Nephron (organoid): ENCODE data around the gene FAM241A.

Source experiments
- H3K27ac Mint-ChIP-seq, 3 experiments: 2 replicates each; pipeline ENCODE4 v1.8.0; 2020; ENCODE audit warnings: mixed read lengths in 3 of 3, mild to moderate bottlenecking in 2 of 3, moderate library complexity in 1 of 3
- H3K27me3 Mint-ChIP-seq: 2 replicates; pipeline ENCODE4 v1.8.0; 2021; ENCODE audit warnings: low read depth, mild to moderate bottlenecking, moderate library complexity, mixed read lengths
- H3K36me3 Mint-ChIP-seq: 2 replicates; pipeline ENCODE4 v1.8.0; 2020; ENCODE audit warnings: low read depth, mixed read lengths
- H3K4me1 Mint-ChIP-seq: 2 replicates; pipeline ENCODE4 v1.8.0; 2020; ENCODE audit warnings: mixed read lengths
- H3K4me3 Mint-ChIP-seq, 3 experiments: 2 replicates each; pipeline ENCODE4 v1.8.0; 2020; ENCODE audit warnings: mild to moderate bottlenecking in 3 of 3, mixed read lengths in 3 of 3, moderate library complexity in 2 of 3
- H3K9me3 Mint-ChIP-seq: 2 replicates; pipeline ENCODE4 v1.8.0; 2020; ENCODE audit warnings: mixed read lengths
- TF ChIP-seq, protein P1 (sequence below), 3 experiments: fragments of 200-600 bp; sonication (generic); IDR thresholded peaks; one replicate each; pipeline ENCODE4 v1.5.0; 2021; ENCODE audit warnings: antibody characterized with exemption in 3 of 3; ENCODE audit not compliant: unreplicated experiment in 3 of 3

FAM241A gene

DNA sequence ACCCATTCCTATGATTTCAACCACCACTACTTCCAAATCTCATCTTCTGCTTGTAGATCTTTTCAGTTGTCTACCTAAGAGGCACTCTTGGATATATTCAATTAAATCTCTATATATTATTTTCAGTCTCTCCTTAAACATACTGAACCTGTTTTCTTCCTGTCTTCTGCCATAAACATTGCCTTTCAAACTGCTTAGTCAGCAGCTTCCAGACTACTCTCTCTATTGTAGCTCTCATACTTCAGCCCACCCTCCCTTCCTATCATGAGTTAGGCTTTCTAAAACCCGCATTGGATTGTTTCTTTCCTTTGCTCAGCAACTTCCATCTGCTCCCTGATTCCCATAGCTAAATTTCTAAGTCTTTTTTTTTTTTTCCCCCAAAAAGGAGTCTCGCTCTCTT is 90.8 kb downstream of the FAM241A start:
- H3K4me3 Mint-ChIP-seq, result peak overlapping the region in 1 of 3 experiments; percentile 0
- peaks cover 19% of the 10 kb centered on the region for H3K4me1 Mint-ChIP-seq
- H3K27me3 Mint-ChIP-seq, result no peaks in the 10 kb centered on the region
- TF ChIP-seq, protein P1, sequence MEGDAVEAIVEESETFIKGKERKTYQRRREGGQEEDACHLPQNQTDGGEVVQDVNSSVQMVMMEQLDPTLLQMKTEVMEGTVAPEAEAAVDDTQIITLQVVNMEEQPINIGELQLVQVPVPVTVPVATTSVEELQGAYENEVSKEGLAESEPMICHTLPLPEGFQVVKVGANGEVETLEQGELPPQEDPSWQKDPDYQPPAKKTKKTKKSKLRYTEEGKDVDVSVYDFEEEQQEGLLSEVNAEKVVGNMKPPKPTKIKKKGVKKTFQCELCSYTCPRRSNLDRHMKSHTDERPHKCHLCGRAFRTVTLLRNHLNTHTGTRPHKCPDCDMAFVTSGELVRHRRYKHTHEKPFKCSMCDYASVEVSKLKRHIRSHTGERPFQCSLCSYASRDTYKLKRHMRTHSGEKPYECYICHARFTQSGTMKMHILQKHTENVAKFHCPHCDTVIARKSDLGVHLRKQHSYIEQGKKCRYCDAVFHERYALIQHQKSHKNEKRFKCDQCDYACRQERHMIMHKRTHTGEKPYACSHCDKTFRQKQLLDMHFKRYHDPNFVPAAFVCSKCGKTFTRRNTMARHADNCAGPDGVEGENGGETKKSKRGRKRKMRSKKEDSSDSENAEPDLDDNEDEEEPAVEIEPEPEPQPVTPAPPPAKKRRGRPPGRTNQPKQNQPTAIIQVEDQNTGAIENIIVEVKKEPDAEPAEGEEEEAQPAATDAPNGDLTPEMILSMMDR (IDR thresholded peaks at IDR 0.05; ENCODE audit: unreplicated experiment in 3 of 3), result no peak
- peaks cover 4% of the 10 kb centered on the region for H3K36me3 Mint-ChIP-seq
- H3K9me3 Mint-ChIP-seq, result no peaks in the 10 kb centered on the region
- peak overlapping the region in 2 of 3 experiments; percentile 2 to 29 for H3K27ac Mint-ChIP-seq

DNA sequence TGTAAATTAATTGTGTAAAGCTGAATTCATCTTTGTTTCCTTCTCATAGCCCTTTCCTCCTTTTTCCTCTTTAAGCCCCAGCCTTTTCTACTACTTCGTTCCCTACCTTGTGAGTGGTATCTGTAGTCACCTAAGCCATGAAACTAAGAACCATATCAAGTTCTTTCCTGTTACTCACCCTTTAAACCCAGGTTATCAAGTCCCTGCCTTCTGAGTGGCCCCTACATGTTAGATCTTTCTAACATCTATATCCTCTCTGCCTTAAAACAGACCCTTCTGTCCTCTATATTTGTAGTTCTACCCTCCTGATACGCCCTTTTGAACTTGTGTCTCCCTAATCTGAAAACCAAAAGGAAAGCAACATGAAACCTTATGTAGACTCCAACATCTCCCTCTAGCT is 93.6 kb downstream of the FAM241A start:
- peaks cover 10% of the 10 kb centered on the region for H3K36me3 Mint-ChIP-seq
- H3K27me3 Mint-ChIP-seq, result no peaks in the 10 kb centered on the region

More for the DNA sequence above, 93.6 kb downstream of the FAM241A start:
- TF ChIP-seq, protein P1 (IDR thresholded peaks at IDR 0.05; ENCODE audit: unreplicated experiment in 3 of 3), result no peak
- Mint-ChIP-seq H3K4me3 (no peak overlapping the region), H3K9me3 (no peaks in the 10 kb centered on the region), H3K4me1 (peaks cover 7% of the 10 kb centered on the region), H3K27ac (no peak overlapping the region)
